ENCODE results near the gene XXYLT1.
A peak's percentile ranks its signal among the peaks of the same experiment; 100 is the strongest.
"Not testable (repeated sequence)": the region's sequence is repeated elsewhere in the genome, so short reads cannot be mapped to it uniquely, and the experiment has no call there.

Gene XXYLT1

GRCh38 chr3:195114786-195115599 lies 156.0 kb downstream of the XXYLT1 start:
- H3K4me2 ChIP-seq (ENCODE audit: low read length) = no peak overlapping the region
- H3K9me3 ChIP-seq (replicated peaks; ENCODE audit: low read length) = no peaks in the 10 kb centered on the region
- no peaks in the 10 kb centered on the region for H3K36me3 ChIP-seq (ENCODE audit: insufficient read depth, low read length)
- H3K4me3 ChIP-seq (ENCODE audit: low read length) = no peak overlapping the region
- no peak overlapping the region for H3K9ac ChIP-seq (ENCODE audit: low read depth, low read length)
- no peaks in the 10 kb centered on the region for H3K4me1 ChIP-seq (ENCODE audit: control insufficient read depth, insufficient read depth, low read length)
- H3K27me3 ChIP-seq (ENCODE audit: control insufficient read depth, insufficient read depth, low read length) = no peaks in the 10 kb centered on the region

DNA sequence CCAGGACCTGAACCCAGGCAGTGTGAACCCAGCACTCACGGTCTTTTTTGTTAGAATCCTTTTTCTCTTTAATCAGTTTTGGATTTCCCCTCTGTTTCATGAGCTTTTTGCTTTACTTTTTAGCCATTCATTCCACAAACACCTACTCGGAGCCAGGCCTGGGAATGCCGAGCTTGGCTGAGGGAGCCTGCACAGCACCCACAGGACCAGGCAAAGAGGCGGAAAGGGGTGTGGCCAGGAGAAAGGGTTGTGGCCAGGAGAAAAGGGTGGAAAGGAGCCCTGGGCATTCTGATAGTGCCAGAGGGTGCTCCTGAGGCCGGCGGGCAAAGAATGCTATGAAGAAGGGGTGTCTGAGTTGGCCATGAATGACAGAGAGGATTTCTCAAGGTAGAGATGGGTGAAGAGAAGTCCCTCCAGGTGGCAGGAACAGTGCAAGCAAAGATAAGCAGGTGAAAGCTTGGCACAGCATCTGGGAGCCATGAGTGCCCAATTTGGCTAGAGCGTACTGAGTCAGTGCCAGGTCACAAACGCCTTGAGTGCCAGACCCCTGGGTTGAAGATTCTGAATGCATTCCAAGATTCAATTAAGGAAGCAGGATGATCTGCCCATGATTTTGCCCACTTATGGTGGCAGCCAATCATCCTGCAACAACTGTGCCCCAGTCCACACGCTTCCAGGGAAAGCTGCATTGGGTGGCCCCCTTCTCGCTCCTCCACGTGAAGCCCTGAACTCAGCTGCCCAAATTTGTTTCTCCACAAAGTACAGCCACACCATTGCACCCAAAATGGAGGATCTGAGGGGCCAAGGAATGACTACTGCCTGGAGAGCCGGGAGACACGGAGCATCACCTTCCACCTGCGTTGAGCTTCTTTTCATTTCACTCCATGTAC lies 157.2 kb downstream of the XXYLT1 start:
- no peaks in the 10 kb centered on the region for H3K4me1 ChIP-seq (ENCODE audit: control insufficient read depth, insufficient read depth, low read length)
- no peaks in the 10 kb centered on the region for H3K9me3 ChIP-seq (replicated peaks; ENCODE audit: low read length)
- H3K4me3 ChIP-seq (ENCODE audit: low read length) = no peak overlapping the region
- H3K36me3 ChIP-seq (ENCODE audit: insufficient read depth, low read length) = no peaks in the 10 kb centered on the region
- no peak overlapping the region for H3K9ac ChIP-seq (ENCODE audit: low read depth, low read length)
- no peaks in the 10 kb centered on the region for H3K27me3 ChIP-seq (ENCODE audit: control insufficient read depth, insufficient read depth, low read length)
- H3K4me2 ChIP-seq (ENCODE audit: low read length) = no peak overlapping the region

GRCh38 chr3:195113048-195113447 lies 157.9 kb downstream of the XXYLT1 start:
- no peak overlapping the region for H3K4me3 ChIP-seq (ENCODE audit: low read length)
- H3K4me2 ChIP-seq (ENCODE audit: low read length) = no peak overlapping the region
- no peaks in the 10 kb centered on the region for H3K36me3 ChIP-seq (ENCODE audit: insufficient read depth, low read length)
- H3K9me3 ChIP-seq (replicated peaks; ENCODE audit: low read length) = no peaks in the 10 kb centered on the region
- H3K27me3 ChIP-seq (ENCODE audit: control insufficient read depth, insufficient read depth, low read length) = no peaks in the 10 kb centered on the region
- no peak overlapping the region for H3K9ac ChIP-seq (ENCODE audit: low read depth, low read length)
- H3K4me1 ChIP-seq (ENCODE audit: control insufficient read depth, insufficient read depth, low read length) = no peaks in the 10 kb centered on the region

GRCh38 chr3:195112361-195112791 lies 158.6 kb downstream of the XXYLT1 start:
- H3K27me3 ChIP-seq (ENCODE audit: control insufficient read depth, insufficient read depth, low read length) = no peaks in the 10 kb centered on the region
- no peaks in the 10 kb centered on the region for H3K36me3 ChIP-seq (ENCODE audit: insufficient read depth, low read length)

DNA sequence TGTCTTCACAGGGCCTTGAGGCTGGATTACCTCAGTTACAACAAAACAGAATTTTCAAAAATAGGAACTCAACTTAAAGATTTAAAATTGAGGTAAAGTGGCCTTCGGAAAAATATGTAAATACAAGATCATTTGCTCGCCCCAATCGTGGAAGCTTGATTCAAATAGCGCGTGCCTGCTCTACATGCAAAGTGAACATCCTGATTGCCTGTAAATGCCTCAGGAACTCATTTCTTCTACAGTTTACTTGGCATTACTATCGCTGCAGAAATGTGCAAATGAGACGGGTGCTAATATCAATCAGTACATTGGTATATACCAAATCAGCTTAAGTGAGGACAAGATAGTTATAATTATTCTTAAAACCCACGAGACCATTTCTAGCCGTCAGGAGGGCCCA lies 159.2 kb downstream of the XXYLT1 start:
- no peak overlapping the region for H3K4me3 ChIP-seq (ENCODE audit: low read length)
- no peaks in the 10 kb centered on the region for H3K9me3 ChIP-seq (replicated peaks; ENCODE audit: low read length)

More at GRCh38 chr3:195112361-195112791, 158.6 kb downstream of the XXYLT1 start:
- H3K4me2 ChIP-seq (ENCODE audit: low read length) = no peak overlapping the region
- no peak overlapping the region for H3K9ac ChIP-seq (ENCODE audit: low read depth, low read length)
- no peaks in the 10 kb centered on the region for H3K4me1 ChIP-seq (ENCODE audit: control insufficient read depth, insufficient read depth, low read length)
- no peaks in the 10 kb centered on the region for H3K9me3 ChIP-seq (replicated peaks; ENCODE audit: low read length)
- no peak overlapping the region for H3K4me3 ChIP-seq (ENCODE audit: low read length)

DNA sequence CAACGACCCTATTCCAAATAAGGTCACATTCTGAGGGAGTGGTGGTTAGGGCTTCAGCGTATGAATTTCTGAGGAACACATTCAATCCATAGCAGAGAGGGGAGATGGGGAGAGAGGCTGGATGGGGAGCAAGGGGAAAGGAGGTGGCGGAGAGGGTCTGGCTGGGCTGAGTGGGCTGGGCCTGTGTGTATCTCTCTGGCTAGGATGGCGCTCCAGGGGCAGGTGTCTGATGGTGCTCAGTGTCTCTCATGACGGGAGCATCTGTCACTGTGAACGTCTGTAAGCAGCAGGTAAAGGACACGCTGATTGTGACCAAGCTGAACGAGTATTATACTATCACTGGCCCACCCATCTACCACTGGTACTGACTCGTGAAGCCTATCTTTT lies 159.6 kb downstream of the XXYLT1 start:
- H3K27me3 ChIP-seq (ENCODE audit: control insufficient read depth, insufficient read depth, low read length) = no peaks in the 10 kb centered on the region
- no peak overlapping the region for H3K9ac ChIP-seq (ENCODE audit: low read depth, low read length)
- H3K9me3 ChIP-seq (replicated peaks; ENCODE audit: low read length) = no peaks in the 10 kb centered on the region
- H3K36me3 ChIP-seq (ENCODE audit: insufficient read depth, low read length) = no peaks in the 10 kb centered on the region
- H3K4me3 ChIP-seq (ENCODE audit: low read length) = no peak overlapping the region
- peaks cover 4% of the 10 kb centered on the region for H3K4me1 ChIP-seq (ENCODE audit: control insufficient read depth, insufficient read depth, low read length)
- no peak overlapping the region for H3K4me2 ChIP-seq (ENCODE audit: low read length)

More for the DNA sequence above, 159.2 kb downstream of the XXYLT1 start:
- Histone ChIP-seq H3K4me1 (ENCODE audit: control insufficient read depth, insufficient read depth, low read length) (no peaks in the 10 kb centered on the region), H3K4me2 (ENCODE audit: low read length) (no peak overlapping the region), H3K27me3 (ENCODE audit: control insufficient read depth, insufficient read depth, low read length) (no peaks in the 10 kb centered on the region), H3K36me3 (ENCODE audit: insufficient read depth, low read length) (no peaks in the 10 kb centered on the region), H3K9ac (ENCODE audit: low read depth, low read length) (no peak overlapping the region)

DNA sequence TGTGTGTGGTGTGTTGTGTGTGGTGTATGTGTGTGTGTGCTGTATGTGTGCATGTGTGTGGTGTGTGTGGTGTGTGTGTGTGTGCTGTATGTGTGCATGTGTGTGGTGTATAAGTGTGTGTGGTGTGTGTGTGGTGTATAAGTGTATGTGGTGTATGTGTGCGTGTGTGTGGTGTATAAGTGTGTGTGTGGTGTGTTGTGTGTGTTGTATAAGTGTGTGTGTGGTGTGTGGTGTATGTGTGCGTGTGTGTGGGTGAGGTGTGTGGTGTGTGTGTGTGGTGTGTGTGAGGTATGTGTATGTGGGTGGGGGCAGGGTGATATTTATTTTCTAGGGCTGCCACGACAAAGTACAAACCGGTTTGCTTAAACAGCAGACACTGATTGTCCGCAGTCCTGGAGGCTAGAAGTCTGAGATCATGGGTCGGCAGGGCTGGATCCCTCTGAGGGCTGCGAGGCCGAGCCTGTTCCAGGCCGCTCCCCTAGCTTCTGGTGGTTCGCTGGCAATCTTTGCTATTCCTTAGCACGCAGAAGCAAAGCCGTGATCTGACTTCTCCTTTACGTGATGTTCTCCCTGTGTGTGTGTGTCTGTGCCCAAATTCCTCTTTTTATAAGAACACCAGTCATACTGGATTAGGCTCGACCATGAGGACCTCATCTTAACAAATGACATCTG lies 160.2 kb downstream of the XXYLT1 start:
- Histone ChIP-seq H3K4me2 (ENCODE audit: low read length) (no peak overlapping the region), H3K27me3 (ENCODE audit: control insufficient read depth, insufficient read depth, low read length) (no peaks in the 10 kb centered on the region), H3K4me1 (ENCODE audit: control insufficient read depth, insufficient read depth, low read length) (peaks cover 6% of the 10 kb centered on the region), H3K36me3 (ENCODE audit: insufficient read depth, low read length) (no peaks in the 10 kb centered on the region), H3K9me3 (replicated peaks; ENCODE audit: low read length) (no peaks in the 10 kb centered on the region), H3K4me3 (ENCODE audit: low read length) (no peak overlapping the region), H3K9ac (ENCODE audit: low read depth, low read length) (no peak overlapping the region)

- Histone ChIP-seq H3K9me3 (replicated peaks; ENCODE audit: low read length) (no peaks in the 10 kb centered on the region), H3K9ac (ENCODE audit: low read depth, low read length) (no peak overlapping the region), H3K4me1 (ENCODE audit: control insufficient read depth, insufficient read depth, low read length) (peaks cover 6% of the 10 kb centered on the region), H3K27me3 (ENCODE audit: control insufficient read depth, insufficient read depth, low read length) (no peaks in the 10 kb centered on the region), H3K36me3 (ENCODE audit: insufficient read depth, low read length) (no peaks in the 10 kb centered on the region), H3K4me2 (ENCODE audit: low read length) (no peak overlapping the region), H3K4me3 (ENCODE audit: low read length) (no peak overlapping the region)
Observed at GRCh38 chr3:195109098-195109657, 161.8 kb downstream of the XXYLT1 start.

DNA sequence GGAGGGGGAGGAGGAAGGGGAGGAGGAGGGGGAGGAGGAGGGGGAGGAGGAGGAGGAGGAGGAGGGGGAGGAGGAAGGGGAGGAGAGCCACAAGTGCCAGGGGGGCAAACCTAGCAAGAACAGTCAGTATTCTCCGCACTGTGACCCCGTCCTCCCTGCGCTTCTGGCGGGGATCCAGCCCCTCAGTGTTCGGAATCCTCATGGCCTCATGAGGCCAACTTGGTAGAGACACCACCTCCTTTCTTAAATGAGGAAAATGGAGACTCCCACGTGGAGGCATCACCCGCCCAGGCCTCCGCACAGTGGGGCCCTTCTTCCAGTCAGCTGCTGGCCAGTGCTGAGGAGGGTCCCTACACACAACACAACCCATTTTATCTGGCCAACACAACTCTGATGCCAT lies 163.4 kb downstream of the XXYLT1 start:
- Histone ChIP-seq H3K9me3 (replicated peaks; ENCODE audit: low read length) (no peaks in the 10 kb centered on the region), H3K4me3 (ENCODE audit: low read length) (no peak overlapping the region), H3K27me3 (ENCODE audit: control insufficient read depth, insufficient read depth, low read length) (no peaks in the 10 kb centered on the region), H3K4me2 (ENCODE audit: low read length) (no peak overlapping the region), H3K36me3 (ENCODE audit: insufficient read depth, low read length) (no peaks in the 10 kb centered on the region), H3K4me1 (ENCODE audit: control insufficient read depth, insufficient read depth, low read length) (peaks cover 13% of the 10 kb centered on the region), H3K9ac (ENCODE audit: low read depth, low read length) (no peak overlapping the region)

DNA sequence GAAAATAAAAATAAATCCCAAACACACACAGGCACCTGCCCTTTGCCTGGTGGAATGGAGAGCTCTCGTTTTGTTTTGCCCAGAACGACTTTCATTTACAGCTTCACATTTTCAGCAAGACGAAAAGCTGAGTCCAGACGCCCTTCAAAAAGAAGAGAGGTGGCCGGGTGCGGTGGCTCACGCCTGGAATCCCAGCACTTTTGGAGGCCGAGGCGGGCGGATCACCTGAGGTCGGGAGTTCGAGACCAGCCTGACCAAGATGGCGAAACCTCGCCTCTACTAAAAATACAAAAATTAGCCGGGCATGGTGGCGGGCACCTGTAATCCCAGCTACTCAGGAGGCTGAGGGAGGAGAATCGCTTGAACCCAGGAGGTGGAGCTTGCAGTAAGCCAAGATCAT lies 163.9 kb downstream of the XXYLT1 start:
- not testable (repeated sequence) for H3K4me2 ChIP-seq (ENCODE audit: low read length); H3K36me3 ChIP-seq (ENCODE audit: insufficient read depth, low read length); H3K9me3 ChIP-seq (replicated peaks; ENCODE audit: low read length); H3K9ac ChIP-seq (ENCODE audit: low read depth, low read length); H3K4me3 ChIP-seq (ENCODE audit: low read length); H3K27me3 ChIP-seq (ENCODE audit: control insufficient read depth, insufficient read depth, low read length)
- peaks cover 18% of the 10 kb centered on the region for H3K4me1 ChIP-seq (ENCODE audit: control insufficient read depth, insufficient read depth, low read length)

DNA sequence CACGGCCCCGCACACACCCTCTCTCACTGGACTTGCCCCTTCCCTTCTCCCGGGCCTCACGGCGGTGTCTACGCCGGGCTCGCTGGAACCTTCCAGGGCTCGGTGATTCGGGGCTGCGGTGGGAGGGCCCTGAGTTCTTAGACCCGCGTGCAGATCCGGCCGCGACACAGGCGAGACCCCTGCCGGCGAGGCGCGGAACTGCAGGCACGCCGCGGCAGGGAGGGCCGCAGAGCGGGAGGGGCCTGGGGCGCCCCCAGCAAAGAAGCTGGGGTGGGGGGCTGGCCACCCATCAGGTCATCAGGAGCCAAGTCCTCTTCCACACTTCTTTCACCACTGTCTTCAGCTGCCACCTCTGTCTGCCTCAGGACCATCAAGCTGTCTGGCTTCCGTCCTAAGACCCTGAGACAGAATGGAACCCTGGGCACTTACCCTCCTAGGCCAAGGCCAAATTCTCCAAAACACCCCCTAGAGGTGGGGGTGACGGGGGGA lies 164.5 kb downstream of the XXYLT1 start:
- Histone ChIP-seq H3K4me1 (ENCODE audit: control insufficient read depth, insufficient read depth, low read length) (peaks cover 21% of the 10 kb centered on the region), H3K9ac (ENCODE audit: low read depth, low read length) (peak overlapping the region; percentile 38), H3K9me3 (replicated peaks; ENCODE audit: low read length) (no peaks in the 10 kb centered on the region), H3K27me3 (ENCODE audit: control insufficient read depth, insufficient read depth, low read length) (no peaks in the 10 kb centered on the region), H3K4me3 (ENCODE audit: low read length) (peak overlapping the region; percentile 61), H3K36me3 (ENCODE audit: insufficient read depth, low read length) (no peaks in the 10 kb centered on the region), H3K4me2 (ENCODE audit: low read length) (peak overlapping the region; percentile 75)

Measured in skeletal muscle satellite cell (primary cell).